ENCODE measurements around the gene SIL1.
"Not testable (repeated sequence)": the region's sequence is repeated elsewhere in the genome, so short reads cannot be mapped to it uniquely, and the experiment has no call there.

Gene SIL1

DNA sequence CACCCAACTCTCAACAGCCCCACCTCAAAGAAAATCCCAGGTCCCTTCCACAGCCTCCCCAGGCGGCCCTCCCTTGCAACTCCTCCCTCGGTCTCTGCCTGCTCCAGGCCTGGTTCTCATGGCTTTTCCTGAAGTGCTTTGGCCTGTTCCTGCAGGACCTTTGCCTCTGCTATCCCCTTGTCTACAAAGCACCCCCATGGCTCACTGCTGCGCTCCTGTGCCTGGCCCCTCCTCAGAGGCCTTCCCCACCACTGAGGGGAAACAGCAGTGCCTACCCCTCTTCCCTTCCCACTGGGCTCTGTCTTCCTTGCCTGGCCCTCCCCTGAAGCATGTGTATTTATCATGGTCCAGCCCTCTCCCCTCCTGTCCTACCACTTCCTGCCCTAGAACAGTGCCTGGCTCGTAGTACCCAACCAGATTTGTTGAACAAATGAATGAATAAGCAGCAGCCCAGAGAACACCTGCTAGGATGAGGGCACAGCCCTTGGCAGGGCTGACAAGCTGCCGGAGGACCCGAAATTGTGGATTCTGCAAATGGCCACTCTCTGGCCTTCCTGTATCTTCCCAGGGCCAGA is 254.5 kb downstream of the SIL1 start:
- no peak for DNase-seq (ENCODE audit: low read depth)

DNA sequence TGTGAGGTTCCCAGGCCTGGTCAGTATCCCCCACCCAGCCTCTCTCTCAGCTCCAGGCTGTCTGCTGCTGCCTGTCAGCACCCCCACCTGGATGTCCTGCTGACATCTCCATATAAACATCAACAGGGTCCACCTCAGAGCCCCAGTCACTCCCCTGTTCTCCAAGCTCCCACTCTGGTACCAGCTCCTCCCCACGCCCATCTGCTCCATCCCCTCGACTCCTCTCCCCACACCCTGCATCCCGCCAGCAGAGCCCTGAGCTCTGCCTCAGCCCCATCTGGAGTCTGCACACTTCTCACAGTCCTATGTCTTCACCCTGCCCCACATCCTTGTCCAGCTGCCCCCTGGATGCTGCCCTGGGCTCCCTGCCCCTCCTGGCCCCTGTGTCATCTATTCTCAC is 255.3 kb downstream of the SIL1 start:
- no peak for DNase-seq (ENCODE audit: low read depth)

DNA sequence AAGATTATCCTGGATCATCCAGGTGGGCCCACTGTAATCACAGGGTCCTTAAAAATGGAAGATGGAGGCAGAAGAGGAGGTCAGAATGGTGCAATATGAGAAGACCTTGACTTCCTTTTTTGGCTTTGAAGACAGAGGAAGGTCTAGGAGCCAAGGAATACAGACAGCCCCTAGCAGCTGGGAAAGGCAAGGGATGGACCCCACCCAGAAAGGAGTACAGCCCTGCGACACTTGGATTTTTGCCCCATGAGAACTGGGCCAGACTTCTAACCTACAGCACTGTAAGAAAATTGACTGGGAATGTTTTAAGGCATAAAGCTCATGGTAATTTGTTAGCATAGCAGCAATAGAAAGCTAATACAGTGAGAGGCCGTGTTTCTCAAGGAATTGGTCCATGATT is 256.1 kb downstream of the SIL1 start:
- no peak for DNase-seq (ENCODE audit: low read depth)

DNA sequence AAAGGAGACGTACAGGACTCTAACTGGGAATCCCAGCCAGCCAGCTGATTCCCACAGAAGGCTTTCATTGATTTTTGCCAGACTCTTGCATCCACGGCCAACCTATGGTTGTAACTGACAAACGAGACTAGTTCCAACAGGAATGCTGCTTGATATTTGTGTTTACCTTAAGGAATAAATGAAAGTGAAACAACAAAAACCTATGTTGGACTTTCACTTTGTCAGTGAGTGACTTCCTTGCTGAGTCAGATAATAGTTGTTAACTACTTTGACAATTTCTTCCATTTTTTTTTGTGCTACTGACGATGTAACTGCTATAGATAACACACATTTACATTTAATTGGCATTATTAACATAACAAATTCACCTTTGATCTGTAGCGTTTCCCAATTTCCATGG is 259.6 kb downstream of the SIL1 start:
- DNase-seq (ENCODE audit: low read depth): no peak

DNA sequence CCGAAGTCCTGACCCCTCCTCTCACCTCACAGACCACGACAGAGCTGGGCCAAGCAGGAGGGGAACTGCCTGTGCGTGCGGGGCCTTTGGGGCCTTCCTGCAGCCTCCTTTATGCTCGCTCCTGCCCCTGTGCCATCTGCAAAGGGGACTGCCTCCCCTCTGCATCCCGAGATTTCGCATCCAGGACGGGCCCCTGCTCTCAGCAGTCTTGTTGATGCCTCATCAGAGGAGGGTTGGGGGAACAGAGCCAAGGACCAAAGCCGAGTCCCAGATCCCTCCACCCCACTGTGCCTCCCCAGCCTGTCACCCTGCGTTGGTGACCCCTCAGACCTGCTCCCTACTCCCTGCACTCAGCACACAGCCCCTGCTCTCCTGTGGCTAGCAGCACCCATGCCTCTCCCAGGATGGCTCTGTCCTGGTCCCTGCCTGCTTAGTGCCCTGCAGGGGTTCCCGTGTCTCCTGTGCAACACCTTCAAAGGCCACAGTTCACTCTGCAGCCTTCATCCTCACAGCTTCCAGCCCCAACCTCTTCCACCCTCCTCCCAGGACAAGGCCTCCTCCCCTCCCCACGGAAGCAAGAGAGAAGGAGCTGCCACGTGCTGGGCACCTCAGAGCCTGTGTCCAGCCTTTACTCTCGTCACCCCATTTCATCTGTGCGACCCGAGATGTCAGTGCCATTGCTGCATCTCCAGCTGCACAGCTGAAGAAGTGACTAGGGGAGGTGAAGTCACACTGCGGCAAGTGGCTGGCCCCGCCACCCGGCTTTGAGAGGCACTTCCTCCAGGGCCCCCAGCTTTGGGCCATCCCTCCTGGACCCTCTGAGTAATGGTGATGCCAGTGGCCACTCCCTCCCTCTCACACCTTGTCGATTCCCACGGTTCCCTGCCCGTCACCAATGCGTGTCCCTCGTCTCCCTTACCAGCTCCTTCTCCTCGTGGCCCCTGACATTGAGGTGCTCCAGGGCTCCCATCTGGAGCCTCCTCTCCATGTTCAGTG is 260.5 kb downstream of the SIL1 start:
- no peak for DNase-seq (ENCODE audit: low read depth)

DNA sequence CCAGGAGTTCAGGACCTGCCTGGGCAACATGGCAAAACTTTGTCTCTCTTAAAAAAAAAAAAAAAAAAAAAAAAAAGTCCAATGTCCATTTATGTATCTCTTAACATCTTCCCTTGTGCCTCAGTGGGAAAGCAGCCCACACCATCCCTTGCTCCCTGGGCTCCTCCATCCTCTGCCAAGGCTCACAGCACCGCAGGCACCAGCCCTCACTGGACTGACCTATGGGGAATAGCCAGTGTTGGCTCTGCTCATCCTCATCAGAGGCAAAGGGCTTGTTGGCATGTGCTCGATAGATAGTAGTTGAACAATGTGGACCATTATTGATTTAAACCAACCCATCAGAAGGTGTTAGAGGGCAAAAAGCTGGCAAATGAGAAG is 261.2 kb downstream of the SIL1 start:
- no peak for DNase-seq (ENCODE audit: low read depth)

DNA sequence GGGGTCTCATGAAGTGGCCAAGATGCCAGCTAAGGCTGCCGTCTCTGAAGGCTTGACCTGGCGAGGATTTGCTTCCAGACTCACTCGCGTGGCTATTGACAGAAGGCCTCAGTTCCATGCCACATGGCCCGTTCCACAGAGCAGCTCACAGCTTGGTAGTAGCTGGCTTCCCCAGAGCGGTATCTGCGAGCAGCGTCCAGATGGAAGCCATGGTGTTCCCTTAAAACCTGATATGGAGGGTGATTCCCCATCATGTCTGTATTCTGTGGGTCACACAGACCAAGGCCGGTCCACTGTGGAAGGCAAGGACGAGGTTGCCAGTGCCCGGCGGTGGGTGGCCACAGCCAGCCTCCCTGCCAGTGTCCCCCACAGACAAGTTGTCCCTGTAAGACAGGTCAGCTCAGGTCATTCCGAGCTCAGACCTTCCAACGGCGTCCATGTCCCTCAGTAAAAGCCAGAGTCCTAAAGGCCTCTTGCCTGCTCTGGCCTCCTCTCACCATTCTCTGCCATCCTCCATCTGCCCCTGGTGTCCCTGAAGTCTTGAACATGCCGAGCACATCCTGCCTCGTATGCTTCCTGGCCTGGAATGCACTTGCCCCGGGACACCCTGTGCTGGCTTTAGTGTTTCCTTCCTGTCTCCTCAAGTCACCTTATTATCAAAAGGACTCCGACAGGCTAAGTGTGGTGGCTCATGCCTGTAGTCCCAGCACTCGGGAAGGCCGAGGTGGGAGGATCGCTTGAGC is 261.8 kb downstream of the SIL1 start:
- no peak for DNase-seq (ENCODE audit: low read depth)

DNA sequence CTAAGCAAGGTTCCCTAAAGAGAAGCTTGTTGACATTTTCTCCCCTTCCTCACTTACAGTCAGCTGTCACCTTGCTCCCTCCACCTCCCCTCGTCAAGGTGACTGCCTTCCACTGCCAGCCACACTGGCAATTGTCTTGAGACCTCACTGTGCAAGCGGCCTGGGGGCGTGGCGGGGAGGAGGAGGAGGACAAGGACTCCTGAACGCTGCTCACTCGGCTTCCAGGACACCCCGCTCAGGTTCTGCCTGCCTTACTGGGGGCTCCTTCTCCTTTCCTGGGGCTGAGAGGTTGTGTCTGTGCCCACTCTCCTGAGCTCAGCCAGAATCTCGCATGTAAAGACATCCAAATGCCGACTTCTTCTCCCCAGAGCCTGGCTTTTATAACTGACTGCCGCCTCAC is 262.7 kb downstream of the SIL1 start:
- DNase-seq (ENCODE audit: low read depth): no peak

DNA sequence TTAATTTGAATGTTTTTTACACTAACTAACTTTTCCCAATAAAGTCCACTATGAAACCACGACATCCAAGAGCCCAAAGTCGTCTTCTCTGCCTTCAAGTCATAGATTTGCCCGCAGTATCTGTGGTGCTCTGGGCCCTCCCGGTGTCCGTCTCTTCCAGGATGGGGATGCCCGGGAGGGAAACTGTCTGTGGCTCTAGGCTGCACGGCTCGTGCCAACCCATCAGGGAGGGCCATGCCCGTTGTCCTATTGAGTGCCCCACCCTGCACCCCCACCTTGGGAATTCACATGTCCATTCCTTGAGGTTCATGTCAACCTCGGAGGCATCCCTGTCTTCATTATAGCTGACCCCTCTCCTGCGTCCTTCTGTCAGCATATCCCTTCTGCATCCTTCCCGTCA is 263.2 kb downstream of the SIL1 start:
- no peak for DNase-seq (ENCODE audit: low read depth)

DNA sequence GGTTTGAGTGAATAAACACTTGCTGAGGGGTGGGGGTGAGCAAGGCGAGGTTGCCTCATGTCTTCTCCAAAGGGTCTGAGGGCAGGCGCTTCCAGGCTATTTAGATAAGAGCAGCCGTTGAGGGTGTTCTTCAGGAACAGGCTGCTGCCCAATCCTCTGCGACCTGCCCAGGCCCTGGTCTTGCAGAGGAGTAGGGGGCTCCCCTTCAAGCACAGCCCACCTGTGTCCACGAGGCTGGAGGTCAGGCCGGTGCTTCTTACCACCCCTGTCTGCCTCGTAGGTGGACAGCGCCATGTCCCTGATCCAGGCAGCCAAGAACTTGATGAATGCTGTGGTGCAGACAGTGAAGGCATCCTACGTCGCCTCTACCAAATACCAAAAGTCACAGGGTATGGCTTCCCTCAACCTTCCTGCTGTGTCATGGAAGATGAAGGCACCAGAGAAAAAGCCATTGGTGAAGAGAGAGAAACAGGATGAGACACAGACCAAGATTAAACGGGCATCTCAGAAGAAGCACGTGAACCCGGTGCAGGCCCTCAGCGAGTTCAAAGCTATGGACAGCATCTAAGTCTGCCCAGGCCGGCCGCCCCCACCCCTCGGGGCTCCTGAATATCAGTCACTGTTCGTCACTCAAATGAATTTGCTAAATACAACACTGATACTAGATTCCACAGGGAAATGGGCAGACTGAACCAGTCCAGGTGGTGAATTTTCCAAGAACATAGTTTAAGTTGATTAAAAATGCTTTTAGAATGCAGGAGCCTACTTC is 264.5 kb downstream of the SIL1 start:
- DNase-seq (ENCODE audit: low read depth): no peak

DNA sequence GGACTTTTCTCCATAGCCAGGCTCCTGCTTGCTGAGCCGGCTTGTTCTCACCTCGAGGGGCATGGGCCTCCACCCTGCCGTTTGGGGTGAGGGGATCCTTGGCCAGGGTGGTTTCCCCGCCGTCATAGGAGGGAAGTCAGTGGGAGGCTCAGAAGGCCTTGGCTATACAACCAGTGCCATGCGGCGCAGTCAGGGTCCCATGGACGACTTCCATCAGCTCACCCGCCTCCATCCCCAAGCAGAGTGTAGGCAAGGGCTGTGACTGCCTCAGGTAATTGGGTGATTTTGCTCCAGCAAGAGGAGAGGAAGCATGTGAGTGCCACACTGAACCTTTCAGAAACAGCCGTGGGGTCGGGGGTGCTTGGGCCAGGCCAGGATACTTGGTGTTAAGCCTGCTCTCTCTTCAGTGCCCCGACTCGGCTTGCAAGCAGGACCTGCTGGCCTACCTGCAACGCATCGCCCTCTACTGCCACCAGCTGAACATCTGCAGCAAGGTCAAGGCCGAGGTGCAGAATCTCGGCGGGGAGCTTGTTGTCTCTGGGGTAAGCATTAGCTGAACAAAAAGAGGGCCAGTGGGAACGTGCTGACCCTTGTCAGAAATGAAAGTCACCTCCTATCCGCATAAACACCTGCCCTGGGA is 265.9 kb downstream of the SIL1 start:
- no peak for DNase-seq (ENCODE audit: low read depth)

DNA sequence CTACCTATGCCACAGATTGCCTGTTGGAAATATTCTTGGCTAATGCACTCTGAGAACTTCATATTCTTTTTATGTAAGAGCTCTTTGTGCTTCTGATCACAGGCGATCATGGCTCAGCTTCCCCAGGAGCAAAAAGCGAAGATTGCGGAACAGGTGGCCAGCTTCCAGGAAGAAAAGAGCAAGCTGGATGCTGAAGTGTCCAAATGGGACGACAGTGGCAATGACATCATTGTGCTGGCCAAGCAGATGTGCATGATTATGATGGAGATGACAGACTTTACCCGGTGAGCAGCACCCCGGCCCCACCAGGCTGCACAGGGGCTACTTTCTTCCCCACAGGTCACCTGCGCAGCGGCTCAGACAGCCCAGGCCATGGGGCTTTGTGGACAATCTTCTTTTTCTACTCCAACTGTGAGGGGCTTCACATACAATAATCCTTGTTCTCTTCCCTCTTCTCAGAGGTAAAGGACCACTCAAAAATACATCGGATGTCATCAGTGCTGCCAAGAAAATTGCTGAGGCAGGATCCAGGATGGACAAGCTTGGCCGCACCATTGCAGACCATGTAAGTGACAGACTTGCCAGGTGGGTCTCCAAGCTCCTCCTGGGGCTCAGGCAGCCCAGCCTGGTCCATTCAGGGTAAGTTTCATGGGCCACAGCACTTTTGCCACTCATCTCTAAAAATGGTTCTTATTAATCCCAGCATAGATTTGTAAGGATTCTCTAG is 267.6 kb downstream of the SIL1 start:
- DNase-seq (ENCODE audit: low read depth): no peak

DNA sequence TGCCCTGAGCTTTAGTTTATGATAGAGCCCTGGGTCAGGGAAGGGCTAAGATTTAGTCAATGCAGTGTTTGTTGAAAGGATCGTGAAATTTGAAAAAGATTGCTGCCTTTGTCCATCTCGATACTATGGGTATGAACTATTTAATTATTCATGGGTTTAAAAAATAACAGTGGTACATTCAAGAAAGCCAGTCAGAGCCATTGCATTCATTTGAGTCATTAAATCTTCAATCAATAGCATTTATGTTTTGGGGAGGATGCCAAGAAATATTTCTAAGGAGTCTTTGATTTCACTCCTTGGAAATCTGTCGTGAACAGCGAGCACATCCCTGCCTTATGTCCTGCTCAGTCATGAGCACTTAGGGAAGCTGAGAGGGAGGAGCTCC is 268.6 kb downstream of the SIL1 start:
- DNase-seq (ENCODE audit: low read depth): no peak

DNA sequence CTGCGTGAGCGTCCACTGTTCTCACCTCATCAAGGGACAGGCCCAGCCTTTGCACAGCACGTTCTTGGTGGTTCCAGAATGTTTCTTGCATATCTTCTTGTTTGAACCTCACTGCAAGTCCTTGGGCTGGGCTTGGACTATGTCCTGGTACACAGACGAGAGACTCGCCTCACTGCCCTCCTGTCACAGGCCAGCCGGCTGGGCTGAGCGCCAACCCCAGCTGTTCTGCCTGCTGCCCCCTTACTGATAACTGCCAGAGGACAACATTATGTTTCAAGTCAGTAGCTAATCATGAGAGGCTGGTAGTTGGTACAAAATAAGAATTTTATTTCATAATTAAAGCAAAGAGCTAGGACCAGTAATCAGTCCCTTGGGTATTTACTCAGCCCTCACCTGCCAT is 270.2 kb downstream of the SIL1 start:
- DNase-seq (ENCODE audit: low read depth): no peak

DNA sequence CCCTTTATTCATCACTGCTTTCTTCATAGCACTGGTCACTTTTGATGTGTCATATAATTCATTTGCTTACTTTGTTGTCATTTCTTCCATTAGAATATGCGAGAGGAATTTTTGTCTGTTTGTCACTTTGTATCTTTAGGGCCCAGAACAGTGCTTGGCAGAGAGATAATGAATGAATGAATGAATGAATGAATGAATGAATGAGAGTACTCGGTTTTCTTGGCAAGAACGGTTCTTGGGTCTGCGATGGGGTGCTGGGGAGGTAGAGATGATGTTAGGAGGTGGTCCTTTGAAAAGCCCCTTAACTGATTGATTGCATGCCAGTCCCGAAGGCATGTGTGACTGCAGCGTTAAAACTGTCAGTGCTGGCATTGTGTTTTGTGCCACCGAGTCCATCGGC is 270.6 kb downstream of the SIL1 start:
- DNase-seq (ENCODE audit: low read depth): no peak

DNA sequence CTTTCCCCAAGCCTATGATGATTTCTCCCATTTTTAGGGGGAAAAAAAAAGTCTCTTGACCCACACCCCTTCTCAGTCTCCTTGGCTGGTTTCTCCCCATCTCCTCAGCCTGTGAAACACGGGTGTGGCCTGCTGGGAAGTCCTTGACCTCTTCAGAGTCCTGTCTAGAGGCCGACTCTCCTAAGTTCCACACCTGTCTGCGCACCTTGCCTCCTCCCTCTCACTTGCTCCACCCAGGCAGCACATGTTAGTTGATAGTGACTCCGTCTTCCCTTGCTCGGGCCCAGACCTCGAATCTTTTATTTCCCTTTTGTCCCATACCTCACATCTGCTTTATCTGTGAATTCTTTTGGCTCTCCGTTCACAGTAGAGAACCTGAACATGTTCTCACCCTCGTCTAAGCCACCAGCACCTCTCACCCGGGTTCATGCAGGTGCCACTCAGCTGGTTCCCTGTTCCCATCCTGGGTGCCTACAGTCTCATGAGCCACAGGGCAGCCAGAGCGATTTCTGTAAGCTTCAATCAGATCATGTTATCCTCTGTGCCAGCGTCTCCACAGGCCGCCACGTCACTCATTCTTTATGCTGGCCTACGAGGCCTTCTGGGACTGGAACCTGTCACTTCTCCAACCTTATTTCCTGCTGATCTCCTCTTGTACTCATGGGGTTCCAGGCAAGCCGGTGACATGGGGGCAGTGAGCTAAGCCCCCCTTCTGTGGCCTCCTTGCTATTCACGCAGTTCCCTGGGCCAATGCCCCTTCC is 271.3 kb downstream of the SIL1 start:
- no peak for DNase-seq (ENCODE audit: low read depth)

DNA sequence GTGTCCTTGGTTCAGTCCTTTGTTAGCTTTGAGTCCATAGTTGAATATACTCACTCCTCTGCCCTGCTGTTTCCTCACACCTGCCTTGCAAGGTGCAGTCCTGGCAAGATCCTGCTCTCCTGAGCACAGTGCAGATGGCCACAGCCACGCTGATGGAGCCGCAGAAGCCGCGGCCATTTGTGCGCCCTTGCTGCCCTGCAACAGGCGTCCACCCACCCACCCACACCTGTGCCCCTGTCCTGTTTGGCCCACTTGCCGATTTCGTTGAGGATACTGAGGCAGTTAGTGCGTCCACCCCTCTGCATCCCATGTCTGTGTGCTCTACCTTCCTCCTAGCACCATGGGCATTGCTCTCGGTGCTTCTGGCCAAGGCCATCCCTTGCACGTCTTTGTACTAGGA is 271.9 kb downstream of the SIL1 start:
- no peak for DNase-seq (ENCODE audit: low read depth)

DNA sequence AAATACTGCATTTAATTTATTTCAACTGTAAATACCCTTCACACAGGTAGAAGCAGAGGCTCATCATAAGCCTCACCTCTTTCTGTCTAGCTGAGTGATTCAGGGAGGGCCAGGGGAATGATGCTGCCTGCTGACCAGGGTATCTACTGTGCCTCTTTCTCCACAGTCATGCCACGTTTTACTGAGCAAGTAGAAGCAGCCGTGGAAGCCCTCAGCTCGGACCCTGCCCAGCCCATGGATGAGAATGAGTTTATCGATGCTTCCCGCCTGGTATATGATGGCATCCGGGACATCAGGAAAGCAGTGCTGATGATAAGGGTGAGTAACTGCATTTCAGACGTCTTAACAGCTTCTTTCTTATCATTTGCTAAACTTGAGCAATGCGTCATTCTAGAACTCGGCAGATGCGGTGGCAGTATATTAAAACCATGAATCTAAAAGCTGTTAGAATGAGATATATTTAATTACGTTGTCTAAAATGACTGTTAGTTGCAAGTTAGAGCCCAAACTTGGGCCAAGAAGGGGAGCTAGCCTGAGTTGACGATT is 273.0 kb downstream of the SIL1 start:
- DNase-seq (ENCODE audit: low read depth): no peak

DNA sequence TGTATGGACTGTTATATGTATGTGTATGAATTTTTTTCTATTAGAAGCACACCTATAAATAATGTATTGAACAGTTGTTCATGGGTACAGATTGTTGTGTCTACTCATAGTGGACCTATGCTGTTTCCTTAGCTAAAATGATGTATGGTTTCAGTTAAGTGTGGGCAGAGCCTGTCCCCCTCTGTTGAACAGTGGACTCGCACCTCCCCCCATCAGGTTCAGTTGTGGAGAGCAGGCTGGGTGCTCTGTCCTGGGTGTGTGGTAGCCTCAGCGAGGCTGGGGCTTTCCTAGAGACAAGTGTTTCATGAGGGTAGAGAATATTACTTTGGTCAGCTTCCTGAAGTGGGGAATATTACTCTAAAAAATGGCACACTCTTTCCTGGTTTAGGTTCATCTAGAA is 275.7 kb downstream of the SIL1 start:
- no peak for DNase-seq (ENCODE audit: low read depth)

DNA sequence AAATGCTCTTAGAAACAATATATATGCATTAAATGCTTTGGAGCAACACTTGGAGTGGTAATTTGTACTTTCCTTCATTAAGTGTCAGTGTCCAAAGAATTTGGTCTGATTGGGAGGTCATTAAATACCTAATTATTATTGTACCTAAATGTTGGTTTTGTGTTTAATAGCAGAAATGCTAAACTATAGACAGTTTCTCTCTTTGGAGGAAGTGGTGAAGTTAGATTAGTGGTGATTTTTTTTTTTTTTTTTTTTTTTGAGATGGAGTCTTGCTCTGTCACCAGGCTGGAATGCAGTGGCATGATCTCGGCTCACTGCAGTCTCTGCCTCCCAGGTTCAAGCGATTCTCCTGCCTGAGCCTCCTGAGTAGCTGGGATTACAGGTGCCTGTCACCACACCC is 276.8 kb downstream of the SIL1 start:
- not testable (repeated sequence) for DNase-seq (ENCODE audit: low read depth)

All from T follicular helper cell (primary cell).